HG02610 (cell line): ENCODE data around the gene CCDC89.
"Not testable (repeated sequence)": the region's sequence is repeated elsewhere in the genome, so short reads cannot be mapped to it uniquely, and the experiment has no call there.

Experiments used
- ATAC-seq: cut with Tn5 transposase; IDR thresholded peaks from one replicate; pipeline ENCODE4 v1.9.1; 2021; ENCODE audit warnings: mild to moderate bottlenecking, moderate library complexity; ENCODE audit not compliant: unreplicated experiment

CCDC89 gene

GRCh38 chr11:85694385-85694980 lies 8.5 kb upstream of the CCDC89 start:
- ATAC-seq: no peak

DNA sequence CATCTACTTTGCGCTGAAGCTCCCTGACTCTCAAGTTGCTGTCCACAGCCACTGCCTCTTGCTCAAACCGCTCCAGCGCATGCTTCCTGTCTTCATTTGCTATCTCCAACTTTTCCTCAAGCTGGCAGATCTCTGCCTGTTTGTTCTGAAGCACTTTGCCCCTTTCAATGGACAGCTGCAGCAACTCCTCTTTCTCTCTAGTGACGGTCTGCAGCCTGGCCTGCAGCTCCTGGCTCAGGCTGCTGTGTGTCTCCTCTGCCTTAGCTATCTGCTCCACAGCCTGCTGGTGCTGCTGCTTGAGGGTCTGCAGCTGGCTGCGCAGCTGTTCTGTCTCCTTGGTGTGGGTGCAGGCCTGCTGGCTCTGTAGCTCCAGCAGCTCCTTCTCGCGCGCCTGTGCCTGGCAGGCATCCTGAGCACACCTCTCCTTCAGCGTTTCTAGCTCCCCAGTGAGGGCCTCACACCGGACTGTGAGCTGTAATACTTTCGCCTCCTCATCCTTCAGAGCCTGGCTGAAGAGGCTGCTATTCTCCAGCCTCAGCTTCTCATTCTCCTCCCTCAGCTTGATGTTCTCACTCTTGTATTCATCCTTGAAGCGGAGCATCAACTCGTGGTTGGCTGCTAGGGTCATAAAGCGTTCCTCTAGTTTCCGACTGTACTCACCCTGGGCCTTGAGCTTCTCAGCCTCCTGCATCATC lies 723 bp downstream of the CCDC89 start:
- no peak for ATAC-seq

GRCh38 chr11:85682330-85683305 lies 3.4 kb downstream of the CCDC89 start:
- ATAC-seq: peak; percentile 76

DNA sequence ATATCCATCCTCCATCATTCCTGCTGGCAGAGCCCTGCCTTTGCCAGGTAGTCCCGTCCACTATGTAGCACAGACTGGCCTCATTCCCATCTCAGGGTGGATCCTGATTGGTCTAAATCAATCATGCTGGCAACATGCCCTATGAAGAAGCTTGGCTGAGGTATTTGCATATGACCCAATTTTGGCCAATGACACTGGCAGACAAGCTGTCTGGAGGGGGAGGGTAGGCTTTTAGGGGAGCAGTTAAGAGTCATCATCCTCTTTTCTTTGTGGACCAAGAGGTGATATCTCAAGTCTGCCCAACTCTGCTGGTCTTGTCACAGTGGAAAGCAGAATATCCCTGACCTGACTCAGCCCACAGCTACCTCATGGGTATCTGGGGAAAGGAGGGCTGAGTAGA lies 5.1 kb downstream of the CCDC89 start:
- no peak for ATAC-seq

GRCh38 chr11:85679576-85679975 lies 6.4 kb downstream of the CCDC89 start:
- ATAC-seq: no peak

- no peak for ATAC-seq
Measured at GRCh38 chr11:85673393-85673792, 12.6 kb downstream of the CCDC89 start.

DNA sequence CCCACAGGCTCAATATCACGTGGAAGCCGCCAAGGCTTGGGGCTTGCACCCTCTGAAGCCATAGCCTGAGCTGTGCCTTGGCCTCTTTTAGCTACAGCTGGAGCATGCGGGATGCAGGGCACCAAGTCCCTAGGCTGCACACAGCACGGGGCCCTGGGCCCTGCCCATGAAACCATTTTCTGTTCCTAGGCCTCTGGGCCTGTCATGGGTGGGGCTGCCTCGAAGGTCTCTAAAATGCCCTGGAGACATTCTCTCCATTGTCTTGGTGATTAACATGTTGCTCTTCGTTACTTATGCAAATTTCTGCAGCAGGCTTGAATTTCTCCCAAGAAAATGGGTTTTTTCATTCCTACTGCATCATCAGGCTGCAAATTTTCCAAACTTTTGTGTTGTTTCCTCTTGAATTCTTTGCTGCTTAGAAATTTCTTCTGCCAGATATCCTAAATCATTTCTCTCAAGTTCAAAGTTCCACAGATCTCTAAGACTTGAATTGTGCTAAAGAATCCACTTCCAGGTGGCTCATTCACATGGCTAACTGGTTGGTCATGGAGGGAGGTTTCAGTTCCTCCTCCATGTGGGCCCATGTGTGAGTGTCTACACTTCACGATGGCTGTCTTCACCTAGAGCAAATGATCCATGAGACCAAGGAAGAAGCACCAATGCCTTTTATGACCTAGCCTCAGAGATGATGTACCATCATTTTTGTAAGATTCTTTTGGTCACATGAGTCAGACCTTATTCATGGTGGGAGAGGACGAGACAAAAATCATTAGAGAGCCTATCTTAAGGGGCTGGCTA lies 13.7 kb downstream of the CCDC89 start:
- no peak for ATAC-seq

- ATAC-seq: not testable (repeated sequence)
Measured at GRCh38 chr11:85670949-85671663, 14.9 kb downstream of the CCDC89 start.

DNA sequence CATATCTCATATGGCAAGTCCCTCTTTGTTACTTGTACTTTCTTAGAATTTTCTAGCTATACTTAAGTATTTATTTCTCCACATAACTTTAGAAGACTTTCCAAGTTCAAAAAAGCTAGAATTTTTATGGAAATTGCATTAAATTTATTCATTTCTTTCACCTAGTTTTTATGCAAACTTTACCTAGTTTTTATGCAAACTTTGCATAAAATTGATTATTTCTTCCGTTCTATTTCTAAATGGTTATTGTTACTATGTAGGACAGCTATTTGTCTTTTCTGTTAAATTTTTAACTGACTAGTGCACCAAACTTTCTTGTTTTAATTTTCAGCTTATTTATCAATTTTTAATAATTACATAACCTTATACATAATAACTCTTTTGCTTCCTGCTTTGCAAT lies 17.8 kb downstream of the CCDC89 start:
- no peak for ATAC-seq

- ATAC-seq: no peak
Measured at GRCh38 chr11:85666687-85667086, 19.3 kb downstream of the CCDC89 start.

- ATAC-seq: no peak
Measured at GRCh38 chr11:85665733-85666132, 20.3 kb downstream of the CCDC89 start.

DNA sequence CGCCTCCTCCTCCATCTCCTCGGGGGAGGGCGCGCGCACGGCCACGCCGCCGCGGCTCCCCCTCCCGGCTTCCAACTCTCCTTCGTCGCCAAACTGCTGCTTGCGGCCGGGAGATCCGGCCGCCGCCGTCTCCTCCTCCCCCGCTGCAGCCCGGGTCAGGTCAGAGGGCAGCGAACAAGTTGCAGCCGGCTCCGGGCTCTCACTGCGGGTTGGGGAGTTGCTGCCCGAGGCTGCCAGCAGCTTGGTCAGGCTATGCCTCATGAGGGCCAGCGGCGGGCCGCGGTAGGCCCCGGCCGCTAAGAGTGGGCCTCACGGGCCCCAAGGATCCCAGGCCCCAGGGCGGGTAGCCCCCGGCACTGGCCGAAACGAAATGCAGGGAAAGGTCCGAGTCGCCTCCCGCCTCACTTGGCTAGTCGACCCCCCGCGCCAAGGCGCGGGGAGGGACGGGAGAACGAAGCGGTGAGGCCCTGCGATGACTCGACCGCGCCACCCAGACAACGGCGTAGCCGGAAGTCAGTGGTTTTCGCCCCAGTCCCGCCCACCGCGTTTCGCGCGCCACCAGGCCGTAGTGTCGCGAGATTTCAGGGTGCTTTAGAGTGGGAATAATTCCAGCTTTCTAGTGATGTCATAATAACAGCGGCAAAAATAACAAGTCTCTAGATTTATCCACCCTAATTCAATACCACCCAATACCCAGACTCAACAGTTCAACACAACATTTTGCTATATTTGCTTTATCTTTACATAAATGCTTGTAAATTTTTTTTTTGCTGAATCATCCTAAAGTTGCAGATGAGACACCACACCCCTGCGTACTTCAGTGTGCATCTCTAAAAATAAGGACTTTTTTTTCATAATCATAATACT lies 21.1 kb downstream of the CCDC89 start, which contains the start of gene CREBZF:
CREBZF (minus strand) TSS at position 515 of the 867 bp plus-strand sequence; CDS start at position 261, 254 bp downstream.
- ATAC-seq: peak; percentile 91

DNA sequence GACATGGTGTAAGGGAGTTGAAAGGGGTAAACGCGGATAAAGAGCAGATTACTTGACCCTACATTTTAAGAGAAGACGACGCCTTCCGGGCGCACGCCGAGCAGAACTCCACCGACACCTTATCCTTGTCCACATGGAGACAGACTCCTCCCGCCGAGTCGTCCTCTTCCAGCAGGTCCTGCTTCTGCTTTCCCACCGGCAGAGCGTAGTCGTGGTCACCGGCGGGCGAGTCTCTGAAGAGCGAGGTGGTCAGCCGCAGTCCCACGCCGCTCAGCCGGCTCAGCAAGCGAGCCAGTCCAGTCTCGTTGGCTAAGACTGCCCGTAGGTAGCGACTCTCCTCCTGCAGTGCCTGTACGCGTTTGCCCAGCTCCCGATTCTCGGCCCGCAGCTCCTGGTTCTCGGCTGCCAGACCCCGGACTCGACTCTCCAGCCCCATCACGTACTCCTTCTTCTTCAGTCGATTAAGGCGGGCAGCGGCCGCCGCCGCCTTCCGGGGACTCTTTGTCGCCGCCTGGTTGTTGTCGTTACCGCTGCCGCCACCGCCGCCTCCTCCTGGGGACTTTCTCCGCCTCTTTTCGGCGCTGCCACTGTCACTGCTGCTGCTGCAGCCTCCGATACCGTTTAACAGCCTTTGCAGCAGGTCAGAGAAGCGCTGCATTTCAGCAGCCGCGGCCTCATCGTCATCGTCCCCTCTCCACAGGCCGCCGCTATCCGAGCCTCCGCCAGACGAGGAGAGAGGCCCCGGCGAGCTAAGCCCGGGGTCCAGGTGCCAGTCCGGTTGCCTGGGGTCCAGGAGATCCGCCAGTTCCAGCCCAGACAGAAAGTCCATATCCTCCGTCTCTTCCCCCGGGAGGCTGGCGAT lies 22.0 kb downstream of the CCDC89 start:
- ATAC-seq: peak; percentile 75

- no peak for ATAC-seq
Measured at GRCh38 chr11:85663080-85663752, 22.8 kb downstream of the CCDC89 start.

- ATAC-seq: no peak
Measured at GRCh38 chr11:85661972-85662664, 23.9 kb downstream of the CCDC89 start.

GRCh38 chr11:85658180-85658579 lies 27.8 kb downstream of the CCDC89 start:
- ATAC-seq: no peak

DNA sequence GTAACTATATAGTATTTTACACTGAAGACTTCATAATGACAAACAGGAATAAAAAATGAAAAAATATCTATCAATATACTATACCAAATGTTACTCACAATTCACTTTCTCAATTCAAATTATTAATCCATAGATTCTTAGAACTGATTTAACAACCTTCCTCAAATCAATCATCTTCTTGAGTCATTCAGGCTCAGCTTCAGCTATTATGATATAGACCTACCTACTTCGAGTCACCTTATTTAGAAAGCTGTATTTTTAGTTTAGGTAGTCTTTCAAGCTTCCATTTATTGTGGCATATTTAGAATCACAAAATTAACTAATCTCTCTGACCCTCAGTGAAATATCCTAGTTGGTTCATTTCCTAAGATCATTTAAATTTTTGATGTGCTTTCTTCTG lies 29.2 kb downstream of the CCDC89 start:
- no peak for ATAC-seq
